GM18502 (cell line): Measurements from ENCODE around the gene GNAS.

ENCODE experiments used
- ATAC-seq: cut with Tn5 transposase; IDR thresholded peaks from one replicate; pipeline ENCODE4 v1.9.1; 2021; ENCODE audit warnings: mild to moderate bottlenecking; ENCODE audit not compliant: unreplicated experiment, poor library complexity

GNAS gene

DNA sequence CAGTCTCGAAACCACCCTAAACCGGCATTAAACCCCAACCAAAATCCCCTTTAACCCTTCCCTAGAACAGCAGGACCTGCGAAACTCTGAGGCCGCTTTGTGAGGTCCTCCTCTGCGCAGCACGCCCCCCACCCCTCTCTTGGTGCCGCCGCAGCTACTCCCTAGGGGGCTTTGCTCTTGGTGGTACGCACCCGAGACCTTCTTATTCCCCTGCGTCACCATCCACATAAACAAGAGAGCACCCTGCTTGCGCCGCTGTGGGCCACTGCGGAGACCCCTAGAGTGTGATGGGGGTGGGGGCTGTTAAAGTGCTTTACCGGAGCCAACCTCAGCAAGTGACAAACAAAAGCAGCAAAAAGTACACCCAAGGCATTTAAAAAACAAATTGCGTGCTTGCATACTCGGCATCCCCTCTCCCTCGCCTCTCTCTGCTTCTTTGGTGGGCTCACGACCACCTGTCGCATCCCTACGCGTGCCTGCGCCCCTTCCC lies 502 bp upstream of the GNAS start:
- no peak for ATAC-seq

DNA sequence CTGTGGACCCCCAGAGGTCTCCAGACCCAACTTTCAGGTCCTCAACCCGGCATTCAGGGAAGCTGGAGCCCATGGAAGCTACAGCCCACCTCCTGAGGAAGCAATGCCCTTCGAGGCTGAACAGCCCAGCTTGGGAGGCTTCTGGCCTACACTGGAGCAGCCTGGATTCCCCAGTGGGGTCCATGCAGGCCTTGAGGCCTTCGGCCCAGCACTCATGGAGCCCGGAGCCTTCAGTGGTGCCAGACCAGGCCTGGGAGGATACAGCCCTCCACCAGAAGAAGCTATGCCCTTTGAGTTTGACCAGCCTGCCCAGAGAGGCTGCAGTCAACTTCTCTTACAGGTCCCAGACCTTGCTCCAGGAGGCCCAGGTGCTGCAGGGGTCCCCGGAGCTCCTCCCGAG lies 950 bp downstream of the GNAS start:
- ATAC-seq: no peak

- no peak for ATAC-seq
Observed at GRCh38 chr20:58853976-58854637, 1.6 kb downstream of the GNAS start.

DNA sequence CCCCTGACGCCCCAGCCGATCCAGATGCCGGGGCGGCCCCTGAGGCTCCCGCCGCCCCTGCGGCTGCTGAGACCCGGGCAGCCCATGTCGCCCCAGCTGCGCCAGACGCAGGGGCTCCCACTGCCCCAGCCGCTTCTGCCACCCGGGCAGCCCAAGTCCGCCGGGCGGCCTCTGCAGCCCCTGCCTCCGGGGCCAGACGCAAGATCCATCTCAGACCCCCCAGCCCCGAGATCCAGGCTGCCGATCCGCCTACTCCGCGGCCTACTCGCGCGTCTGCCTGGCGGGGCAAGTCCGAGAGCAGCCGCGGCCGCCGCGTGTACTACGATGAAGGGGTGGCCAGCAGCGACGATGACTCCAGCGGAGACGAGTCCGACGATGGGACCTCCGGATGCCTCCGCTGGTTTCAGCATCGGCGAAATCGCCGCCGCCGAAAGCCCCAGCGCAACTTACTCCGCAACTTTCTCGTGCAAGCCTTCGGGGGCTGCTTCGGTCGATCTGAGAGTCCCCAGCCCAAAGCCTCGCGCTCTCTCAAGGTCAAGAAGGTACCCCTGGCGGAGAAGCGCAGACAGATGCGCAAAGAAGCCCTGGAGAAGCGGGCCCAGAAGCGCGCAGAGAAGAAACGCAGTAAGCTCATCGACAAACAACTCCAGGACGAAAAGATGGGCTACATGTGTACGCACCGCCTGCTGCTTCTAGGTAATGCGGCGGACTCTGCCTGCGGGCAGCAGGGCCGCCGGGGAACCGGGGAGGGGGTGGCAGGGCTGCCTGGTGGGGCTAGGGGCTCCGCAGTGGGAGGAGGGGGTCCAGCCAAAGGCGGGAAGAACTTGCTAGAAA lies 2.3 kb downstream of the GNAS start:
- ATAC-seq: no peak

DNA sequence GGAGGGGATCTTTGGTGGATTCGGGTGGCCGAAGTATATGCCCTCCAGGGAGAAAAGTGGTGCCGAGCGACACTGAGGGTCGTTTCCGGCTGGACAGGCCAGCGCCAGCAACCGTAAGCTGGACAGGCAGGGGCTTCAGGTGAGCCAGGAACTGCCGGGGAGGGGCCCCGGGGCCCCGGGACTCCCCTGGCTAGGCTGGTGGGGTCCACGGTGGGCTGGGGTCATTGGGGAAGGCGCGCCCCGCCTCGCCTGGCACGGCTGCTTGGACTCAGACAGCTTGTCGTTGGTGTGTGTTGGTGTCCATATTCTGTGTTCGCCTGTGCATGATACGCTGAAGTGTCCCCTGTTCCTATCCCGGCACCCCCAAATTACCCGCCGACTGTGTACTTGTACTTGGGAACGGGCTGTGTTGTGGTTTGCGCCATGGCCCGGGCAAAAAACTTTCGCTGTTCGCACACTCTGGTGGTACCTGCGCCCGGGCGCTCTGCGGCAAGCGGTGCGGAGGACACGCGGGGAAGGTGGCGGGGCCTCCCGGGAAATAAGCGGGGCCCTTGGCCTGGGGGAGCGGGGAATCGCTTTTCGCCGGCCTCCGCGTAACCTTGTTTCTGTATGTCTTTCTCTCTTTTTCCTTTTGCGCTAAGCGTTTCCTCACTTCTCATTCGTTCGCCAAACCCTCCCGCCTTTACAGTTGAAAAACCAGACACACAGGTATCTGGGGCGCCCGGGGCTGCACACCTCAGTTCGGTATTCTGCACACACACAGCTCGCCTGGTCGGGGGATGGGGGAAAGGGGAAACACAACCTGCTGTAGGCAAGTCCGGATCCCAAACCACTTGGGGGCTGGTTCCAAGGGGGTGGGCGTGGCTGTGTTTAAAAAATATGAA lies 3.2 kb downstream of the GNAS start:
- ATAC-seq: no peak

GRCh38 chr20:58863044-58863790 lies 10.7 kb downstream of the GNAS start:
- ATAC-seq: no peak

DNA sequence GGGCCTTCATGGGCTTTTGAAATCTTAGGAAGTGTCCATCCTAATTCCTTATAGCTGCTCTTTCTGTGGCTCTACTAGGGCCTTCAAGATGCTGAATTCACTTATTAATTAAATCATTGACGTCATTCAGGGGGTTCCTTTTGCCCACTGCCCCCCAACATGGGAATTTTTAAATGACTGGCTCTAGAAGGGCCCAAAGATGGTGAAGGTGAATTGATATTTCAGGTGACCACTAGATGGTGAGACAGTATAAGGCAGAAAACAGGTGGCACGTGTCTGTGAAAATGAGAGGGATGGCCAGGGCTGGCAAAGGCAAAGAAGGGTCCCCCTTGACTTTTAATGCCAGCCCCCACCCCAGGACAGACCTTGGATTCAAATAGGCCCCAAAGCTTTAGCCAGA lies 11.8 kb downstream of the GNAS start:
- ATAC-seq: no peak

- ATAC-seq: no peak
Observed at GRCh38 chr20:58865843-58866242, 13.3 kb downstream of the GNAS start.

DNA sequence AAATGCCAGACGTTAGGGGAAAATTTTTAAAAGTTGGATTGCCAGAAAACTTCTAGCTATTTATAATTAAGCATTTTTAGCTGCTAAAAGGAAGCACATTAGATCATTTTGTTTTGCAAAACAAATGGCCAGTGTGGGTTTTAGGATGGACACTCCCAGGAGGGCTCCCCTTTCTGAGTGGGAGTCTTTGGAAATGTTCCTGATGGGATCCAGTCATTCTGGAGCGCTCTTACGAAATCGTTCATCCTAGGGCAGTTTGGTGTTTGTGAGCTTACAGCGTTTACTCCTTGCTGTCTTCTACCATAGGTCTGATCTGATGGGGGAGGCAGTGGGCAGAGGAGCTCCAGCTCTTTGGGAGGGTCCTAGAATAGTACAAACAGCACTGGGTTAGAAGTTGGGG lies 14.7 kb downstream of the GNAS start:
- ATAC-seq: no peak

GRCh38 chr20:58868795-58869194 lies 16.3 kb downstream of the GNAS start:
- ATAC-seq: no peak

GRCh38 chr20:58869662-58870227 lies 17.2 kb downstream of the GNAS start:
- no peak for ATAC-seq

GRCh38 chr20:58870293-58871014 lies 17.9 kb downstream of the GNAS start:
- ATAC-seq: no peak

GRCh38 chr20:58871533-58872102 lies 19.1 kb downstream of the GNAS start:
- ATAC-seq: no peak

DNA sequence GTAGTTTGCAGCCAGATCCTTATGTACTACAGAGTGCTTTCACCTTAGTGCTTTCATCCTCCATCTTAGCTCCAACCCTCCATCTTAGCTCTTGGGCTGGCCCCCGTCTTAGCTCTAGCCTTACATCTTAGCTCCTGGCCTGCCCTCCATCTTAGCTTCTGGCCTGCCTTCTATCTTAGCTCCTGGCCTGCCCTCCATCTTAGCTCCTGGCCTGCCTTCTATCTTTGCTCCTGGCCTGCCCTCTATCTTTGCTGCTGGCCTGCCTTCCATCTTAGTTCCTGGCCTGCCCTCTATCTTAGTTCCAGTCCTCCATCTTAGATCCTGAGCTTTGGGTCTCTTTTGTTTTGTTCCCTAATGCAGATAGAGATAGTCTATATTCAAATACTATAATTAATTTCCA lies 22.0 kb downstream of the GNAS start:
- no peak for ATAC-seq

DNA sequence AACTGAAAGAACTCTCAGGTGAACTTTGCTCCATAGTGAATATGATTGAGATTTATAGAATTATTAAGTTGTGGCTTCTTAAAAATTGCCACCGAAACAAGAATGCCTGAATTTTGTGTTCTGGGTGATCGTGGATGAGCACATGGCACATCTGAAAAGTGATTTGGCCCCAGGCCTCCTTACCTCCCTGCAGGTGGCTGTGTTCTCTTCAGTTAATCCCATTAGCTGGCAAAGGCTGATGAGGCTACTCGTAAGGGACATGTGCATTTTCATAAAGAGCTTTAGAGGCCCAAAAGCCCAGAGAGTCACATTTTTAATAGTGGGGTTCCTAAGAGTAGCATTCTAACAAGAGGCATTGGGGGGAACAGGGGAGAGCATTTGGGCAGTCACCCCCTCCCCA lies 22.6 kb downstream of the GNAS start:
- ATAC-seq: no peak

GRCh38 chr20:58875541-58876134 lies 23.1 kb downstream of the GNAS start:
- no peak for ATAC-seq

DNA sequence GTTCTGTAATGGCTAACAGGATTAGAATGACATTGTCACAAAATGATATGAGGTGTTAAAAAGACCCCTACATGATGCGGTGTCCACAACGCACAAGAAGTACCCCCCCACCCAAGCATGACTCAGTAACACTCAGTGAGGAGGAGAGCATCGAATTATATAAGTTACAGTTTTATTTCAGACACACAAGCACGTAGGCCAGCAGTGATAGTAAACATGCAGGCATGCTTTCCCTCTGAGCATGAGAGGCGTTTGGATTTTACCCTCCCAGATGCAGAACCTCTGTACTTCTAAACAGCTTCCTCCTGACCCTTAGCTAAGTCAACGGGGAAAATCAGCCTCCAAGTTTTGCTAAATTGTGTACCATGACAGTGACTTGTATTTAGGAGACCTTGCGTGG lies 23.9 kb downstream of the GNAS start:
- no peak for ATAC-seq
